Endometrial microvascular endothelial cells (primary cell): ENCODE results near the gene GAS7. TPM values are rescaled to one million over a fixed set of nuclear protein-coding genes. Genes with fewer than 3 reads are reported as not detected.

Source experiments
- in situ Hi-C: cut with HindIII; loops from 2 replicates; pipeline ENCODE4 v1.10.0; 2017; ENCODE audit warnings: low sequenced_read_pairs, low pct_unique_long_range_greater_than_20kb; ENCODE audit errors: inconsistent ontology term
- total RNA-seq: library from RNA; depleted of rRNA; stranded (reverse); fragments of >200 nt; gene quantifications from one replicate; pipeline ENCODE4 v1.2.3, GENCODE V29; 2015; ENCODE audit errors: inconsistent ontology term

GAS7 gene
- total RNA-seq, 1 donor from 2014 or later, result not detected

DNA sequence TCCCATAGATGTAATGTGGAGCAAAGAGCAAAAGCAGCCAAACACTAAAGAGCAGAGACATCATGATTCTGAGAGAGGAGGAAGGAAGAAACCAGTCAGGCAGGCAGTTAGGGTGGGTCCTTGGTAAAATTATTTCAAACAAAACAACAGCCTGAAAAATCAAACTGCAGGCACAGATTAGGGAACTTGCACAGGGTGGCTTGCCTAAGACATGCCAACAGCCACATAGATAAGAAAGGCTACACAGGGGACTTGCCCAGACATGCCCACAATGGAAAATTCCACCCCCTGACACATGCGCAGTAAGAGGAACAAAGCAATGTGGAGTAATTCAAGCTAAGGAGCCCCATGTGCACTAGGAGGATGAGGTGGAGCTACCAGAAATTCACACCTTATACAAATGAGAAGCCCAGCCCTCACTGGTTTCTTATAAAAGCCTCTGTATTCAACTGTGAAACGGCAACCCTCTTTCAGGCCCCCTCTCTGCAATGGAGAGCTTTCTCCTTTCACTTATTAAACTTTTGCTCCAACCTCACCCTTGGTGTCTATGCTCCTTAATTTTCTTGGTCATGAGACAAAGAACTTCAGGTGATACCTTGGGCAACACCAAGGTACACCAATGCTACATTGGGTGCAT is 7.3 kb upstream of the GAS7 start:
- in situ Hi-C loops, result no loop called here

GRCh38 chr17:10201680-10202079 is 3.3 kb upstream of the GAS7 start:
- in situ Hi-C loops, result no loop called here

- in situ Hi-C loops, result no loop called here
Observed at GRCh38 chr17:10200645-10201044, 2.2 kb upstream of the GAS7 start.

GRCh38 chr17:10200016-10200415 is 1.6 kb upstream of the GAS7 start:
- in situ Hi-C loops, result no loop called here

- in situ Hi-C loops, result no loop called here
Observed at GRCh38 chr17:10197721-10198508, 491 bp downstream of the GAS7 start.

DNA sequence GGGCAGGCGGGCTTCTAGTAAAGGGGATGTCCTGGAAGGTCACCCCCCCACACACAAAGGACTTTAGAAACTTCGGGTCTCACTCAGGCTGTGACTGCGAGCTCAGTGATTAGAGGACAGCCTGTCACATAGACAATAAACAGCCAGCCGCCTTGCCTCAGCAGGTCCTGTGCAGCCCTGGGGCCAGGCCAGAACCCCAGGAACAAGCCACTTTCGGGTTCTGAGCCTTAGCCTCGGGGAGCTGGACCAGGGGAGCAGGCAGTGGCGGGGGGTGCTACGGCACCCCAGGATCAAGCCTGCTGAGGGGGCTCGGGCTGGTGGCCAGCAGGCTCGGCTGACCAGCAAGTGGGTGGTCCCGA is 1.1 kb downstream of the GAS7 start:
- in situ Hi-C loops, result no loop called here

DNA sequence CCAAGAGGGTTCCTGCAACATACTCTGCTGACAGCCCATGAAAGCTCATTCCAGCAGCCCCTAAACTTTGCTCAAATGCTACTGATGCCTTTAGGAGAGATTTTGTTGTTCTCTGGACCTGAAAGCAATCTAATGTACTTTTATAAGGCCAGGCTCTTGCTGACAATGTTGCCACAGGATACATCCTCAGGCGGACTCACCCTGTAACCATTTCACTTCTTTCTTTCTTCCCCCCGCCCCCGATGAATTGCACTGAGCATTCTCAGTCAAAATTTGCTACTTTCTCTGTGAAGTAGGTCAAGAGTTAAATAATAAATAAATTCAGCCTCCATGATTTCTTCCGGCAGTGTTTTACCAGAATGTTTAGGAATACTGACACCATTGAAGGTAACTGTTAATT is 1.5 kb downstream of the GAS7 start:
- in situ Hi-C loops, result no loop called here

DNA sequence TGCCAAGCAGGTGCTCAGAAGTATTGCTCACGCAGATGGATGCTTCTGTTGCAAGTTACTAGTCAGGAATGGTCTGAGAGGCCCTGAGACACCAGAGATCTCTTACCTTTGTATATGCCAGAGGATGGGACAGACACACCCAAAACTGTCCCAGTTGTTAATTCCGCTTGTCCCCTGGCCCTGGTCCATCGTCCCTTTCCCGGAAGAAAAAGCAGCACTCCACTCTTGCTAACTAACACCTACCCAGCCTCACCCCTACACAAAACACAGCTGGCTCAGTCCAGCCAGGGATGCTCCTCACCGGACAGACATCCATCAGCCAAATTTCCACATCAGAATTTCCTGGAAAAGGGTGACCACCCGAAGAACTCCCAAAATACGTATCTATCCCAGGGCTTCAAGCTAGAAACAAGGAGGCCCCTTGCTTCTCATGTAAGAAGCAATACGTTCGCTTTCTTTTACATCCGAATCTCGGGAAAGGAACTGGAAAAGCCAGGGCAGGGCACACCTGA is 2.0 kb downstream of the GAS7 start:
- in situ Hi-C loops, result no loop called here

GRCh38 chr17:10195090-10195805 is 3.2 kb downstream of the GAS7 start:
- in situ Hi-C loops, result no loop called here

DNA sequence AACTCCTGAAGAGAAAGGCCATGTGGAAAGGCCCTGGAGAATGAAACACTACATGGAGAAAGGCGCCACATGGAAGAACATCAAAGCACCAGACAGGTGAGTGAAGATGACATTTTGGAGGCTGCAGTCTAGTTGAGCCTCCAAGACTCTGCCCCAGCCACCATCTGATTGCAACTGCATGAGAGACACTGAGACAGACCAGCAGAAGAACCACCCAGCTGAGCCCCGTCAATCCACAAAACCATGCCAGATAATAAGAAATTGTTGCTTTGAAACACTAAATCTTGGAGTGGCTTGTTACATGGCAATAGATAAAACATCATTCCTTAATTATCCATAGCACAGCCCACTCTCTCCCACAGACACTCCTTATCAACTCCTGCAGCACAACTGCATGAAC is 4.8 kb downstream of the GAS7 start:
- in situ Hi-C loops, result no loop called here

GRCh38 chr17:10192972-10193371 is 5.4 kb downstream of the GAS7 start:
- in situ Hi-C loops, result no loop called here

GRCh38 chr17:10192461-10192860 is 5.9 kb downstream of the GAS7 start:
- in situ Hi-C loops, result no loop called here

DNA sequence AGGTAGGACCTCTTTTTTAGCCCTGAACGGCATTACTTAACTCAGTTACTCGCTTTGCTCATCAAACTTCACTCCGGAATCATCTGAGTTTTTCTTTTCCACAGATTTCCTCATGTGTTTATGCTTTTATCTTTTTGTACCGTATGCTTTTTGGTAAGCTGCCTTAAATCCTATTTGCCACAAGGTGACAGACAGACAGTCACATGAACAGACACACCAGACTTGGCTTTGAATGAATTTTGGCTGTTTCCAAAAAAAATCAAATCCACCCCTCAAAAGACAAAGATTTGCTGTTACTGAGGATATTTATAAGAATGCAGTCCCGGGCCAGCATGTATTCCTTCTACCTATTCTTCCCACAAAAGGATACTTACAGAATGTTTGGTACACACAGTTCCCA is 10.9 kb downstream of the GAS7 start:
- in situ Hi-C loops, result no loop called here

DNA sequence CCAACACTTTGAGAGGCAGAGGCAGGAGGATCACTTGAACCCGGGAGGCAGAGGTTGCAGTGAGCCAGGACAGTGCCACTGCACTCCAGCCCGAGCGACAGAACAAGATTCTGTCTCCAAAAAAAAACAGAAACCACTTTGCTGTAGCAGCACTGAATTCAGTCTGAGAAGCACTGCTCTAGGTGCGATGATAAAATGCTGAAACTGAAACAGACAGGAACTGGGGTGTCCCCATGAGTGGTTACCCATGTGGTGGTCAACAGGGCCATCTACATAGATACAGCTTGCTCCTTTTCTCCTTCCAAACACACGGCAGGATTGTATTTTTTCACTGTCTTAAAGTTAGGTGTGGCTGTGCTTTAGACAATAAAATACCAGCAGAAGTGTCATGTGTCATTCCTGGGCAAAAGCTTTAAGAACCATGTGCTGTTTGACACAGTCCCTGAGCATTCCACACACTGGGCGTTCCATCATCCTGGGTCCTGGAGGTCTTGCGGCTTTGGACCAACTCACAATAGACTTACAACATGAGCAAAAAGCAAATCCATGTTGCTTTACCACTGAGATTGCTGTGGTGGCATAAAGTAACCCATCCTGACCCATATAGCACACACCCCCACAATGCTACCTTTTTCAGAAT is 11.5 kb downstream of the GAS7 start:
- in situ Hi-C loops, result no loop called here

GRCh38 chr17:10183931-10184930 is 14.2 kb downstream of the GAS7 start:
- in situ Hi-C loops, result no loop called here

DNA sequence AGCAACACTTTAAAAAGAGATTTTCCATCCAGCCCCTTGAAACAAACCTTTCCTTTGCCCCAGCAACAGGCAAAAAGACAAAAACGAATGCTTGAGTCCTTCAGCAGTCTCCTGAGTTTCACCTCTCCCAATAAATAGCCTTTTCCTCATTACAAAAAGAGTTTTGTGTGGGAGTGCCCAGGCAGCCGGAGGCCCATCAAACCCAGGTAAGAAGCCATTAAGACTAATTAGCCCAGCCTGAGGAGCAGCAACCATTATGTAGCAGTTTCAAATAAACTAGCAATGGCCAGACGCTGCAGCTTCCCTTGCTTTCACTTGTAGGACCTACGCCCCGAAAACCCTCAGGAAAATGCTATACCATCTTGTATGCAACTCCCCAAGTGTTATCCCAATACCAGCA is 15.6 kb downstream of the GAS7 start:
- in situ Hi-C loops, result no loop called here

- in situ Hi-C loops, result no loop called here
Observed at GRCh38 chr17:10178506-10178991, 19.9 kb downstream of the GAS7 start.

DNA sequence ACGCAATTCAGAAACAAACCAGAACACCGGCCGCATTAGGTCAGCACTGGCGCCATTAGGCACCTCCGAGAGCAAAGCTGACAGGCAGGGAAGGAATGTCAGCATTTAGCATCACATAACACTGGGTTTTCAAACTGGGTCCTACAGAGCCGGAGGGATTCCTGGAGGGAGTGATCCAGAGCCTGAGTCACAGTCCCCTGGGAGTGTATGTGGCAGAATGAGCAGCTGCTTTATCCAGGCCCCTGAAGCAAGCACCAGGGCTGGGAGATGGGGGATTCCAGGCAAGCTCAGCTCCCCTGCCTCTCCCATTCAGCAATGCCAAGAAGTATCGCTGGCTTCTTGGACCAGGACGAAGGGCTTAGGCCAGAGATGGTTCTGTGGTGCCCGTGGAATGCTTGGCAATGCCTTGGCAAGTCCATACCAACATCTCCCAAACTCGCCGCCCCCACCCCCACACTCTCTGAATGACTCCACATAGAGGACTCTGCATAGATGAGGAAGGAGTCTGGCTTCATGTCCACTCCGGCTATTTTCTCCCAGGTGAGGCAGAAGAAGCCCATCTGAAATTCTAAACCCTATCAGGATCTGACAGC is 20.4 kb downstream of the GAS7 start:
- in situ Hi-C loops, result no loop called here
